ENCODE data around the gene TAF3. TPM values are rescaled to one million over a fixed set of nuclear protein-coding genes. Genes with fewer than 3 reads are reported as not detected.
A peak's percentile ranks its signal among the peaks of the same experiment; 100 is the strongest.

Gene TAF3
- polyA plus RNA-seq, 3 donors from 2014 or later: 3.5 to 13.2 (median 5.5) TPM

GRCh38 chr10:8049865-8050555, 231.7 kb downstream of the TAF3 start:
- DNase-seq: no peak
- peak overlapping the region; percentile 57 to 67 (median 64) for H3K4me3 Mint-ChIP-seq
- peaks cover 49 to 63% of the 10 kb centered on the region in 2 donors for H3K4me1 Mint-ChIP-seq
- H3K27ac Mint-ChIP-seq: peak overlapping the region in 1 of 6 donors; percentile 44
- no peaks in the 10 kb centered on the region for H3K36me3 Mint-ChIP-seq
- peaks cover 0 to 2% (median 0%) of the 10 kb centered on the region in 6 donors for H3K9me3 Mint-ChIP-seq
- H3K27me3 Mint-ChIP-seq (ENCODE audit: low read depth in 3 of 3): peaks cover 58 to 84% (median 71%) of the 10 kb centered on the region in 3 donors

- Mint-ChIP-seq H3K9me3 (peaks cover 0 to 2% (median 0%) of the 10 kb centered on the region in 6 donors), H3K27ac (peak overlapping the region in 2 of 6 donors; percentile 30 to 44), H3K27me3 (ENCODE audit: low read depth in 3 of 3) (peaks cover 54 to 83% (median 73%) of the 10 kb centered on the region in 3 donors), H3K4me1 (peaks cover 43 to 57% of the 10 kb centered on the region in 2 donors), H3K36me3 (no peaks in the 10 kb centered on the region), H3K4me3 (peak overlapping the region; percentile 63 to 82 (median 66))
- DNase-seq: no peak
Observed at GRCh38 chr10:8050556-8051108, 232.3 kb downstream of the TAF3 start.

GRCh38 chr10:8051109-8051821, 233.0 kb downstream of the TAF3 start:
- H3K27me3 Mint-ChIP-seq (ENCODE audit: low read depth in 3 of 3): peaks cover 48 to 78% (median 67%) of the 10 kb centered on the region in 3 donors
- H3K4me3 Mint-ChIP-seq: peak overlapping the region in 1 of 5 donors; percentile 66
- H3K27ac Mint-ChIP-seq: no peak overlapping the region
- H3K36me3 Mint-ChIP-seq: no peaks in the 10 kb centered on the region
- peaks cover 37 to 51% of the 10 kb centered on the region in 2 donors for H3K4me1 Mint-ChIP-seq
- H3K9me3 Mint-ChIP-seq: peaks cover 0 to 2% (median 0%) of the 10 kb centered on the region in 6 donors
- no peak for DNase-seq

DNA sequence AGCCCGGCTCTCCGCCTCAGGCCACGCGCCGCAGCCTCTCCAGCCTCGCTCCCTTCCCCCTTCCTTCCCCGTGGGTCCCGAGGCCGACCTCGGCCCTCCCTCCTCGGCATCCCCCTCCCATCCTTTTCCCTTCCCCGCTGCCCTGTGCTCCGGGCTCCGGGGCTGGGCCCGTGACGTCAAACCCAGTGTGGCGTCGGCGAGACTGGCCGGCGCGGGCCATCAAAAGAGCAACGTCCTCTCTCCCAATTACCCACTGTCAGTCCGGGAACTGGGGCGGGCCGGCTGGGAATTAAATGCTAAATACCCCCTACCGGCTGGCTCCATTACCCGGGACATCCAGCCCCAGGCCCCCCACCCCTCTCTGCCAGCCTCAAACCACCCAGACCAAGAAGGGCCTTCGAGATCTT, 233.5 kb downstream of the TAF3 start:
- H3K4me3 Mint-ChIP-seq: peak overlapping the region; percentile 48 to 94 (median 64)

DNA sequence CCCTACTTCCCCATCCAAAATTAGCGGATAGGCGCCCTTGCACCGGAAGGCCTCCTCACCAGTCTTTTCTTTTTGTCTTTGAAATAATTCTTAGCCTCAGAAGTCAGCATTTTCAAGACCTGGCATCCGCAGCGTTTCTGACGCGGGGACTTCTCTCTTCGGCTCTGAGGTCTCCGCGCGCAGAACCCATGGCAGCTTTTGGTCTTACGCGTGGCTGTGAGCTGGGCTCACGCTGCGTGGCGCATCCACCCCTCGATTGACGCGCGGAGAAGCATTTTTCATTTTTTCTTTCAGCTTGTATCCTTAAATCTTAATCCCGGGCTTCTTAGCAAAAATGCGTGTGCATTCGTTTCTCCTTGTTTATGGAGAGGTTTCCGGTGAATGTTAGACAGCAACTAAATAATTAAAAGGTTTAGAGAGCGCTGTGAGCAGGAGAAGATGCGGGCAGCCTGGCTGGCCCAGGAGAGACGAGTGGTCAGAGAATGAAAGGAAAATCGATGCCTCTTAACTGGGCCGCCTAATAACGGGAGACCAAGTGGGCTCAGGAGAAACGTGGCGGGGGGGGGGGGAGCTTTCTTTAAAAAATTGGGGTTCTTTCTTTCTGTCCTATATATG, 234.1 kb downstream of the TAF3 start:
- H3K4me3 Mint-ChIP-seq: peak overlapping the region; percentile 48 to 94 (median 64)
- peaks cover 44 to 57% of the 10 kb centered on the region in 2 donors for H3K4me1 Mint-ChIP-seq
- peaks cover 42 to 73% (median 66%) of the 10 kb centered on the region in 3 donors for H3K27me3 Mint-ChIP-seq (ENCODE audit: low read depth in 3 of 3)
- H3K36me3 Mint-ChIP-seq: no peaks in the 10 kb centered on the region
- H3K27ac Mint-ChIP-seq: peak overlapping the region in 1 of 6 donors; percentile 97
- H3K9me3 Mint-ChIP-seq: peaks cover 0 to 4% (median 0%) of the 10 kb centered on the region in 6 donors
- DNase-seq: no peak

More for the DNA sequence above, 233.5 kb downstream of the TAF3 start:
- Mint-ChIP-seq H3K36me3 (no peaks in the 10 kb centered on the region), H3K27ac (peak overlapping the region in 1 of 6 donors; percentile 97), H3K9me3 (peaks cover 0 to 6% (median 0%) of the 10 kb centered on the region in 6 donors), H3K27me3 (ENCODE audit: low read depth in 3 of 3) (peaks cover 47 to 78% (median 67%) of the 10 kb centered on the region in 3 donors), H3K4me1 (peaks cover 39 to 53% of the 10 kb centered on the region in 2 donors)
- no peak for DNase-seq

DNA sequence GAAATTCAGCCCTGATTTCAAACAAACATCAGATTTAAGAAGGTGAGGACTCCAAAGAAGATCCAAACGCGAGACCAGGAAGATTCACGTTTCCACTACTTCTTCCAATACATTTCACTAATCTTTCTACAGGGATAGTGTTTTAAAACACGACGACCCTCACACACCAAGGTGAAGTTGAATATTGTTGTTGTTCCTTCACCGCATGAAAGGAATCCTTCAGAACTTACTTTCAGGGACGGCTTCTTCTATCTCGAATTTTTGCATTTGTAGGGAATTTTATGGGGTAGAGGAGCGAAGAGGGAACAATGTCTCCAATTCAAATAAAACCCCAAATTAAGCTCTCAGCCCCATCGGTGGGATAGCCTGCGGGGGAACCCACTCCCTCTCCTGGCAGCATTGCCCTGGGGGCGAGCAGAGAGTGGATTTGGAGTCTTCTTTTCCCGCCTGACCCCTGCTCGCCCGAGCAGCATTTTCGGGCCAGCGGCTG, 234.7 kb downstream of the TAF3 start:
- Mint-ChIP-seq H3K27me3 (ENCODE audit: low read depth in 3 of 3) (peaks cover 37 to 68% (median 61%) of the 10 kb centered on the region in 3 donors), H3K36me3 (no peaks in the 10 kb centered on the region), H3K9me3 (peaks cover 0 to 4% (median 0%) of the 10 kb centered on the region in 6 donors), H3K27ac (peak overlapping the region in 3 of 6 donors; percentile 31 to 97 (median 70)), H3K4me3 (peak overlapping the region; percentile 54 to 100 (median 94)), H3K4me1 (peaks cover 47 to 57% of the 10 kb centered on the region in 2 donors)
- DNase-seq: no peak

- Mint-ChIP-seq H3K4me3 (peak overlapping the region; percentile 94 to 100 (median 98)), H3K4me1 (peaks cover 51 to 52% of the 10 kb centered on the region in 2 donors), H3K36me3 (no peaks in the 10 kb centered on the region), H3K9me3 (peaks cover 0 to 4% (median 0%) of the 10 kb centered on the region in 6 donors), H3K27me3 (ENCODE audit: low read depth in 3 of 3) (peaks cover 32 to 61% (median 56%) of the 10 kb centered on the region in 3 donors), H3K27ac (peak overlapping the region; percentile 92 to 98 (median 96))
- DNase-seq: peak; percentile 89 to 91 (median 91)
Observed at GRCh38 chr10:8053446-8054243, 235.3 kb downstream of the TAF3 start.

- Mint-ChIP-seq H3K9me3 (peaks cover 0 to 4% (median 0%) of the 10 kb centered on the region in 6 donors), H3K4me3 (peak overlapping the region; percentile 94 to 100 (median 98)), H3K36me3 (no peaks in the 10 kb centered on the region), H3K27ac (peak overlapping the region; percentile 92 to 98 (median 96)), H3K4me1 (peaks cover 51% of the 10 kb centered on the region in 2 donors), H3K27me3 (ENCODE audit: low read depth in 3 of 3) (peaks cover 30 to 56% (median 51%) of the 10 kb centered on the region in 3 donors)
- no peak for DNase-seq
Observed at GRCh38 chr10:8054244-8054493, 235.9 kb downstream of the TAF3 start.

DNA sequence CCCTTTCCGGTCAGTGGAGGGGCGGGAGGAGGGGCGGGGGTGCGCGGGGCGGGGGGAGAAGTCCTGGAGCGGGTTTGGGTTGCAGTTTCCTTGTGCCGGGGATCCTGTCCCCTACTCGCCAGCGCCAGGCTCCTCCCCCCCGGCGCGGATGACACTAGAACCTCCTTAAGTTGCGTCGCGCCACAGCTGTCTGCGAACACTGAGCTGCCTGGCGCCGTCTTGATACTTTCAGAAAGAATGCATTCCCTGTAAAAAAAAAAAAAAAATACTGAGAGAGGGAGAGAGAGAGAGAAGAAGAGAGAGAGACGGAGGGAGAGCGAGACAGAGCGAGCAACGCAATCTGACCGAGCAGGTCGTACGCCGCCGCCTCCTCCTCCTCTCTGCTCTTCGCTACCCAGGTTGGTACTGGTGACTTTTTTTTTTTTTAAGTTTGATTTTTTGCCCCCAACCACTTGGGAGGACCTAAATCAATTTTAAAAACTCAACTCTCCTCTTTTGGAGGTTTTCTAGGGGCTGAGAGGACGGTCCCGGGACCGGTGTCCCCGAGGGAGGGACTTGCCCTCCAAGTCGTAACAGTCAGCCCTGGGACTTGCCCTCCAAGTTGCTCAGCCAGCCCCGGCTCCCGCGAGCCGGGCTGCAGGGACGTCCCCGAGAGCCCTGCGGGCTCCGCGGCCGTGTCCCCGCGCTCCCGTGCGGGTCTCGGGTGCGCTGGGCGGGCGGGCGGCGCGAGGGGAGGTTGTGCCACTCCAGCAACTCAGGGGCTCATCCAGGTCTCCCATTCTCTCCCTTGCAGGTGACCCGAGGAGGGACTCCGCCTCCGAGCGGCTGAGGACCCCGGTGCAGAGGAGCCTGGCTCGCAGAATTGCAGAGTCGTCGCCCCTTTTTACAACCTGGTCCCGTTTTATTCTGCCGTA, 236.4 kb downstream of the TAF3 start, which contains the start of gene GATA3:
Gene GATA3 (plus strand): TSS at position 195 of the 914 bp plus-strand sequence. CDS start 968 bp downstream, outside the sequence.
- DNase-seq: peak; percentile 79 to 84 (median 81)
- Mint-ChIP-seq H3K36me3 (peaks cover 0 to 3% (median 2%) of the 10 kb centered on the region in 3 donors), H3K9me3 (peaks cover 0 to 4% (median 0%) of the 10 kb centered on the region in 6 donors), H3K4me3 (peak within 1 kb of the TSS; percentile 98 to 100 (median 99)), H3K27ac (peak within 1 kb of the TSS; percentile 95 to 99 (median 98)), H3K4me1 (peaks cover 55 to 56% of the 10 kb centered on the region in 2 donors), H3K27me3 (ENCODE audit: low read depth in 3 of 3) (peaks cover 28 to 54% (median 50%) of the 10 kb centered on the region in 3 donors)

DNA sequence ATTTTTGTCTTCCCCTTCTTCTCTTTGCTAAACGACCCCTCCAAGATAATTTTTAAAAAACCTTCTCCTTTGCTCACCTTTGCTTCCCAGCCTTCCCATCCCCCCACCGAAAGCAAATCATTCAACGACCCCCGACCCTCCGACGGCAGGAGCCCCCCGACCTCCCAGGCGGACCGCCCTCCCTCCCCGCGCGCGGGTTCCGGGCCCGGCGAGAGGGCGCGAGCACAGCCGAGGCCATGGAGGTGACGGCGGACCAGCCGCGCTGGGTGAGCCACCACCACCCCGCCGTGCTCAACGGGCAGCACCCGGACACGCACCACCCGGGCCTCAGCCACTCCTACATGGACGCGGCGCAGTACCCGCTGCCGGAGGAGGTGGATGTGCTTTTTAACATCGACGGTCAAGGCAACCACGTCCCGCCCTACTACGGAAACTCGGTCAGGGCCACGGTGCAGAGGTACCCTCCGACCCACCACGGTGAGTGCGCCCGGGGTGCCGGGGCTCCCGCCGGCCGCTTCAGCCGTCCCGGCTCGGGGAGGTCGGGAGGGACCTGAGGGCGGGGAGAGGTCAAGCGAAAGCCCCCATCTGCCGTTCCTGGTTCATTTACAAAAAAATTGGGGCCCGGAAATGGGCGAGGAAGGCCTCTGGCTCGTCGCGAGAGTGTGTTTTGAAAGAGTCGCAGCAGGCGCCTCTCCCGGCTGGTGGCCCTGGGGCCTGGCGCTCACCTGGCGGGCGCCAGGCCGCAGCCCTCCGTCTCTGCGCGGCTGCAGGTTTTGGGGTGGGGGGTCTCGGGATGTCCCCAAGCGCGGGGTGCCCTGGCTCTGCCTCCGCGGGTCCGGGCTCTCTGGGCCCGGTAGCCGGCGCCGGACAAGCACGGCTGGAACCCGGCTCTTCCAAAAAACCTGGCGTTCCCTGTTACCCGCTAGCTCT, 237.4 kb downstream of the TAF3 start:
- peak; percentile 41 to 57 (median 54) for DNase-seq
- peak overlapping the region; percentile 95 to 100 (median 96) for H3K4me3 Mint-ChIP-seq
- H3K9me3 Mint-ChIP-seq: peaks cover 0 to 4% (median 0%) of the 10 kb centered on the region in 6 donors
- peaks cover 0 to 9% (median 8%) of the 10 kb centered on the region in 3 donors for H3K36me3 Mint-ChIP-seq
- H3K27me3 Mint-ChIP-seq (ENCODE audit: low read depth in 3 of 3): peaks cover 32 to 55% (median 52%) of the 10 kb centered on the region in 3 donors
- peak overlapping the region; percentile 92 to 99 (median 95) for H3K27ac Mint-ChIP-seq
- H3K4me1 Mint-ChIP-seq: peaks cover 60 to 62% of the 10 kb centered on the region in 2 donors

DNA sequence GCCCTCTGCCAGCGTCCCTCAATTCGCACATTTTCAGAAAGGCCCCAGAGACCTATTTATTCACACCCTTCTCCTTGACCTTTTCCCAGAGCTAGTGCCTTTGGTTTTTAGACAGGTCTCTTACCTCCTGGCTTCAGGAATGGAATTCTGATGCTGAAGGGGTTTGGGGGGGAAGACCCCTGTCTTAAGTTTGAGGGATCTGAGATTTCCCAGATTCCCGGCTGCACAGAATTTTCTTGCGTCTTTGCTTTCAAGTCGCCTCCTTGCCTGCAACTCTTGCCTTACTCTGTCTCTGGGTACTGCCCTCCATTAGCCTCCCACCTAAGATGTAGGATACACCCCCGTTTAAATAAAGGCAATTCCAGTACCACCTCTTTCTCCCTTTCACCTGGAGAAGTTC, 238.1 kb downstream of the TAF3 start:
- H3K9me3 Mint-ChIP-seq: peaks cover 0 to 4% (median 0%) of the 10 kb centered on the region in 6 donors
- H3K27me3 Mint-ChIP-seq (ENCODE audit: low read depth in 3 of 3): peaks cover 36 to 59% (median 58%) of the 10 kb centered on the region in 3 donors
- no peak for DNase-seq
- peak overlapping the region; percentile 88 to 99 (median 95) for H3K27ac Mint-ChIP-seq
- H3K4me3 Mint-ChIP-seq: peak overlapping the region; percentile 95 to 100 (median 96)
- H3K36me3 Mint-ChIP-seq: peaks cover 0 to 9% (median 8%) of the 10 kb centered on the region in 3 donors
- H3K4me1 Mint-ChIP-seq: peaks cover 67% of the 10 kb centered on the region in 2 donors

All from immature natural killer cell (primary cell).